Neural progenitor cell (in vitro differentiated cells): Measurements from ENCODE around the gene ATXN1. TPM values are rescaled to one million over a fixed set of nuclear protein-coding genes. Genes with fewer than 3 reads are reported as not detected.

Experiments used
- DNase-seq: peaks from one replicate; pipeline ENCODE4 v3.0.0-alpha.2; 2016; ENCODE audit warnings: low spot score
- H2AFZ ChIP-seq: fragments of 200-600 bp; sonication (generic); replicated peaks from 2 replicates; pipeline ENCODE4 v1.6.1; 2016; ENCODE audit warnings: antibody characterized with exemption
- H3F3A ChIP-seq: fragments of 200-600 bp; sonication (generic); 2 replicates; pipeline ENCODE4 v1.6.1; 2016; ENCODE audit warnings: antibody characterized with exemption, low read depth
- H3K27ac ChIP-seq: fragments of 200-600 bp; sonication (generic); 2 replicates; pipeline ENCODE4 v1.5.1; 2016; ENCODE audit warnings: mild to moderate bottlenecking
- H3K27me3 ChIP-seq: fragments of 200-600 bp; sonication (generic); 2 replicates; pipeline ENCODE4 v1.6.1; 2016; ENCODE audit warnings: mild to moderate bottlenecking, moderate library complexity
- H3K36me3 ChIP-seq: fragments of 200-600 bp; sonication (generic); 2 replicates; pipeline ENCODE4 v1.5.1; 2016
- H3K4me1 ChIP-seq: fragments of 200-600 bp; sonication (generic); 2 replicates; pipeline ENCODE4 v1.6.1; 2016; ENCODE audit warnings: mixed run types
- H3K4me2 ChIP-seq: fragments of 200-600 bp; sonication (generic); 2 replicates; pipeline ENCODE4 v1.6.1; 2016
- H3K4me3 ChIP-seq: fragments of 200-600 bp; sonication (generic); 2 replicates; pipeline ENCODE4 v1.5.1; 2016
- H3K79me2 ChIP-seq: fragments of 200-600 bp; sonication (generic); 2 replicates; pipeline ENCODE4 v1.6.1; 2016; ENCODE audit warnings: low read depth
- H3K9ac ChIP-seq: fragments of 200-600 bp; sonication (generic); 2 replicates; pipeline ENCODE4 v1.6.1; 2016
- H3K9me3 ChIP-seq: fragments of 200-600 bp; sonication (generic); 2 replicates; pipeline ENCODE4 v1.5.1; 2016; ENCODE audit warnings: low read depth
- H4K20me1 ChIP-seq: fragments of 200-600 bp; sonication (generic); 2 replicates; pipeline ENCODE4 v1.6.1; 2016; ENCODE audit warnings: low read depth
- H3K27ac Mint-ChIP-seq: 3 replicates; pipeline ENCODE4 v1.8.0; 2021; ENCODE audit warnings: mixed read lengths
- H3K27me3 Mint-ChIP-seq: 2 replicates; pipeline ENCODE4 v1.8.0; 2022; ENCODE audit warnings: low read depth, mild to moderate bottlenecking, inconsistent platforms, moderate library complexity, mixed read lengths; ENCODE audit not compliant: insufficient read depth
- H3K36me3 Mint-ChIP-seq: 3 replicates; pipeline ENCODE4 v1.8.0; 2021; ENCODE audit warnings: mixed read lengths
- H3K4me1 Mint-ChIP-seq: 3 replicates; pipeline ENCODE4 v1.8.0; 2021; ENCODE audit warnings: mixed read lengths
- H3K4me3 Mint-ChIP-seq: 3 replicates; pipeline ENCODE4 v1.8.0; 2021; ENCODE audit warnings: mild to moderate bottlenecking, moderate library complexity, mixed read lengths
- H3K9me3 Mint-ChIP-seq: 3 replicates; pipeline ENCODE4 v1.8.0; 2020; ENCODE audit warnings: mixed read lengths
- CTCF ChIP-seq: fragments of 200-600 bp; sonication (generic); IDR thresholded peaks from 2 replicates; pipeline ENCODE4 v1.5.1; 2017; ENCODE audit warnings: antibody characterized with exemption, mild to moderate bottlenecking
- EZH2 ChIP-seq: fragments of 200-600 bp; sonication (generic); IDR thresholded peaks from 2 replicates; pipeline ENCODE4 v1.6.1; 2017; ENCODE audit warnings: antibody characterized with exemption, mild to moderate bottlenecking, moderate library complexity
- EZH2phosphoT487 ChIP-seq: fragments of 200-600 bp; sonication (generic); IDR thresholded peaks from 2 replicates; pipeline ENCODE4 v1.6.1; 2017; ENCODE audit warnings: antibody characterized with exemption
- total RNA-seq: library from RNA; depleted of rRNA; stranded (reverse); fragments of >200 nt; gene quantifications from 2 replicates; pipeline ENCODE4 v1.2.3, GENCODE V29; 2015; ENCODE audit warnings: low replicate concordance

The ATXN1 gene
- total RNA-seq, 1 donor from 2014 or later: 3.6 TPM

GRCh38 chr6:16427124-16427523 lies 334.1 kb downstream of the ATXN1 start:
- H4K20me1 ChIP-seq: no peaks in the 10 kb centered on the region
- no peak for TF ChIP-seq CTCF
- no peak for TF ChIP-seq EZH2phosphoT487
- TF ChIP-seq EZH2: no peak
- Mint-ChIP-seq H3K9me3 (no peaks in the 10 kb centered on the region), H3K27ac (no peak overlapping the region), H3K36me3 (no peaks in the 10 kb centered on the region), H3K27me3 (peaks cover 2% of the 10 kb centered on the region), H3K4me3 (no peak overlapping the region), H3K4me1 (peaks cover 2% of the 10 kb centered on the region)
- H3K4me3 ChIP-seq: no peak overlapping the region
- H3K36me3 ChIP-seq: no peaks in the 10 kb centered on the region
- DNase-seq: no peak
- no peak overlapping the region for H3K27ac ChIP-seq
- H3F3A ChIP-seq: no peaks in the 10 kb centered on the region
- H2AFZ ChIP-seq: no peak overlapping the region
- H3K9me3 ChIP-seq: no peaks in the 10 kb centered on the region
- H3K27me3 ChIP-seq: no peaks in the 10 kb centered on the region
- H3K79me2 ChIP-seq: no peaks in the 10 kb centered on the region
- no peak overlapping the region for H3K9ac ChIP-seq
- no peak overlapping the region for H3K4me2 ChIP-seq
- no peaks in the 10 kb centered on the region for H3K4me1 ChIP-seq

- no peak overlapping the region for H3K4me3 Mint-ChIP-seq
- H3K36me3 Mint-ChIP-seq: no peaks in the 10 kb centered on the region
- Histone ChIP-seq H3K4me3 (no peak overlapping the region), H3K9me3 (no peaks in the 10 kb centered on the region), H3K27me3 (no peaks in the 10 kb centered on the region), H3K27ac (no peak overlapping the region), H3K36me3 (no peaks in the 10 kb centered on the region), H2AFZ (no peak overlapping the region), H3K9ac (no peak overlapping the region), H3F3A (no peaks in the 10 kb centered on the region), H4K20me1 (no peaks in the 10 kb centered on the region), H3K4me2 (no peak overlapping the region), H3K79me2 (no peaks in the 10 kb centered on the region), H3K4me1 (no peaks in the 10 kb centered on the region)
- H3K27me3 Mint-ChIP-seq: peaks cover 3% of the 10 kb centered on the region
- TF ChIP-seq EZH2: no peak
- no peak for TF ChIP-seq CTCF
- no peak for TF ChIP-seq EZH2phosphoT487
- no peak for DNase-seq
- no peak overlapping the region for H3K27ac Mint-ChIP-seq
- no peaks in the 10 kb centered on the region for H3K9me3 Mint-ChIP-seq
- H3K4me1 Mint-ChIP-seq: peaks cover 8% of the 10 kb centered on the region
Observed at GRCh38 chr6:16425881-16426615, 335.2 kb downstream of the ATXN1 start.

- Histone ChIP-seq H3F3A (no peaks in the 10 kb centered on the region), H4K20me1 (no peaks in the 10 kb centered on the region), H3K4me3 (no peak overlapping the region), H3K9ac (no peak overlapping the region), H3K27me3 (no peaks in the 10 kb centered on the region), H3K79me2 (no peaks in the 10 kb centered on the region), H3K9me3 (no peaks in the 10 kb centered on the region), H3K4me1 (no peaks in the 10 kb centered on the region), H3K36me3 (no peaks in the 10 kb centered on the region), H2AFZ (no peak overlapping the region), H3K4me2 (no peak overlapping the region), H3K27ac (no peak overlapping the region)
- no peaks in the 10 kb centered on the region for H3K36me3 Mint-ChIP-seq
- TF ChIP-seq EZH2 (no peak), CTCF (no peak), EZH2phosphoT487 (no peak)
- DNase-seq: no peak
- H3K9me3 Mint-ChIP-seq: no peaks in the 10 kb centered on the region
- no peak overlapping the region for H3K4me3 Mint-ChIP-seq
- H3K4me1 Mint-ChIP-seq: peaks cover 15% of the 10 kb centered on the region
- H3K27me3 Mint-ChIP-seq: peaks cover 3% of the 10 kb centered on the region
- H3K27ac Mint-ChIP-seq: no peak overlapping the region
Observed at GRCh38 chr6:16421462-16421960, 339.7 kb downstream of the ATXN1 start.
